Measurements from ENCODE around the gene DNAH7. TPM values are rescaled to one million over a fixed set of nuclear protein-coding genes. Genes with fewer than 3 reads are reported as not detected.

The DNAH7 gene
- total and polyA plus RNA-seq, 2 donors (not counting 1 experiment from before 2014, with no cell fraction given): 0.37 to 0.99 TPM

DNA sequence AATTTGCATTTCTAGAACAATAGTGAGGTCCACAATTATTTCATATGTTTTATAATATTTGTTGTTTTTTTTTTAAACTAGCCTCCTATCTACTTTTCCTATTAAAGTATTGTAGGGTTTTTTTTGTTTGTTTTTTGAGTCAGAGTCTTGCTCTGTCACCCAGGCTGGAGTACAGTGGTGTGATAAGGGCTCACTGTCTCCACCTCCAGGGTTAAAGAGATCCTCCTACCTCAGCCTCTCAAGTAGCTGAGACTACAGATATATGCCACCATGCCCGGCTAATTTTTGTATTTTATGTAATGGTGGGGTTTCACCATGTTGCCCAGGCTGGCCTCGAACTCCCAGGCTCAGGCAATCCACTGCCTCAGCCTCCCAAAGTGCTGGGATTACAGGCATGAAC, 289.1 kb downstream of the DNAH7 start:
- Histone ChIP-seq H2AFZ (ENCODE audit: low read length) (no peak overlapping the region), H3K27me3 (ENCODE audit: control insufficient read depth, insufficient read depth, low read length) (no peaks in the 10 kb centered on the region), H3K4me1 (ENCODE audit: control insufficient read depth, extremely low read depth, insufficient read depth, low read length) (no peaks in the 10 kb centered on the region), H3K9me3 (ENCODE audit: control insufficient read depth, insufficient read depth, low read depth, low read length) (no peaks in the 10 kb centered on the region), H4K20me1 (ENCODE audit: control insufficient read depth, extremely low read depth, insufficient read depth, low read length) (no peaks in the 10 kb centered on the region), H3K79me2 (ENCODE audit: control insufficient read depth, insufficient read depth, low read length) (no peaks in the 10 kb centered on the region), H3K4me3 (replicated peaks in 1 of 4; ENCODE audit: control extremely low read depth in 1 of 4, insufficient read depth in 1 of 4, low read depth in 3 of 4, low read length in 4 of 4) (no peak overlapping the region), H3K27ac (ENCODE audit: insufficient read depth, low read length) (no peak overlapping the region), H3K4me2 (ENCODE audit: extremely low read depth, insufficient read depth, low read length) (no peak overlapping the region), H3K36me3 (ENCODE audit: control insufficient read depth, insufficient read depth, low read length) (no peaks in the 10 kb centered on the region), H3K9ac (ENCODE audit: insufficient read depth, low read length) (no peak overlapping the region)
- DNase-seq (ENCODE audit: low read depth in 2 of 2): no peak
- no peak for TF ChIP-seq EZH2 (IDR thresholded peaks at IDR 0.05; ENCODE audit: low read length, missing control alignments)
- TF ChIP-seq, protein P1, sequence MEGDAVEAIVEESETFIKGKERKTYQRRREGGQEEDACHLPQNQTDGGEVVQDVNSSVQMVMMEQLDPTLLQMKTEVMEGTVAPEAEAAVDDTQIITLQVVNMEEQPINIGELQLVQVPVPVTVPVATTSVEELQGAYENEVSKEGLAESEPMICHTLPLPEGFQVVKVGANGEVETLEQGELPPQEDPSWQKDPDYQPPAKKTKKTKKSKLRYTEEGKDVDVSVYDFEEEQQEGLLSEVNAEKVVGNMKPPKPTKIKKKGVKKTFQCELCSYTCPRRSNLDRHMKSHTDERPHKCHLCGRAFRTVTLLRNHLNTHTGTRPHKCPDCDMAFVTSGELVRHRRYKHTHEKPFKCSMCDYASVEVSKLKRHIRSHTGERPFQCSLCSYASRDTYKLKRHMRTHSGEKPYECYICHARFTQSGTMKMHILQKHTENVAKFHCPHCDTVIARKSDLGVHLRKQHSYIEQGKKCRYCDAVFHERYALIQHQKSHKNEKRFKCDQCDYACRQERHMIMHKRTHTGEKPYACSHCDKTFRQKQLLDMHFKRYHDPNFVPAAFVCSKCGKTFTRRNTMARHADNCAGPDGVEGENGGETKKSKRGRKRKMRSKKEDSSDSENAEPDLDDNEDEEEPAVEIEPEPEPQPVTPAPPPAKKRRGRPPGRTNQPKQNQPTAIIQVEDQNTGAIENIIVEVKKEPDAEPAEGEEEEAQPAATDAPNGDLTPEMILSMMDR (conservative IDR thresholded peaks at IDR 0.05 in 1 of 2, IDR thresholded peaks at IDR 0.05 in 1 of 2; ENCODE audit: low read depth in 1 of 2, low read length in 2 of 2): no peak

DNA sequence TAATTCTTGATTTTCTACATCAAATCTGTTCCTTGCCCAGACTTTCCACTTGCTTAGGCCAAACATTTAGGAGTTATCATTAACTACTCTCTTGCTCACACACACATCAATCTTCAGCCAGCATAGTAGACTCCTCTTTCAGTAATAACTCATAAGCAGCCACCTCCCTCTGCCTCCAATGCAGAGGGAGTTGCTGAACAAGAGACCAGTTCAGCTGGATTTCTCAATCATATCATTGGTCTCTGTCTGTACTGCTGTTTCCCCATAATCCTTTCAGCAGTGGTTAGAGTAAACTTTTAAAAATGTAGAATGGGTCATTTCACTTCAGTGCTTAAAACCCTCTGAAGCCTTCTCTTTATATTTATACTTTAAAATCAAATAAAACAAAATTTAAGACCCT, 298.7 kb downstream of the DNAH7 start:
- H2AFZ ChIP-seq (ENCODE audit: low read length): no peak overlapping the region
- H3K79me2 ChIP-seq (ENCODE audit: control insufficient read depth, insufficient read depth, low read length): no peaks in the 10 kb centered on the region
- peak in 1 of 2 donors; percentile 27 for DNase-seq (ENCODE audit: low read depth in 2 of 2)
- H3K9me3 ChIP-seq (ENCODE audit: control insufficient read depth, insufficient read depth, low read depth, low read length): no peaks in the 10 kb centered on the region
- no peaks in the 10 kb centered on the region for H3K36me3 ChIP-seq (ENCODE audit: control insufficient read depth, insufficient read depth, low read length)
- H3K9ac ChIP-seq (ENCODE audit: insufficient read depth, low read length): no peak overlapping the region
- H3K4me2 ChIP-seq (ENCODE audit: extremely low read depth, insufficient read depth, low read length): no peak overlapping the region
- H3K4me3 ChIP-seq (replicated peaks in 1 of 4; ENCODE audit: control extremely low read depth in 1 of 4, insufficient read depth in 1 of 4, low read depth in 3 of 4, low read length in 4 of 4): no peak overlapping the region
- no peaks in the 10 kb centered on the region for H4K20me1 ChIP-seq (ENCODE audit: control insufficient read depth, extremely low read depth, insufficient read depth, low read length)
- no peaks in the 10 kb centered on the region for H3K27me3 ChIP-seq (ENCODE audit: control insufficient read depth, insufficient read depth, low read length)
- no peak for TF ChIP-seq EZH2 (IDR thresholded peaks at IDR 0.05; ENCODE audit: low read length, missing control alignments)
- TF ChIP-seq, protein P1 (conservative IDR thresholded peaks at IDR 0.05 in 1 of 2, IDR thresholded peaks at IDR 0.05 in 1 of 2; ENCODE audit: low read depth in 1 of 2, low read length in 2 of 2): no peak
- H3K4me1 ChIP-seq (ENCODE audit: control insufficient read depth, extremely low read depth, insufficient read depth, low read length): no peaks in the 10 kb centered on the region
- no peak overlapping the region for H3K27ac ChIP-seq (ENCODE audit: insufficient read depth, low read length)

DNA sequence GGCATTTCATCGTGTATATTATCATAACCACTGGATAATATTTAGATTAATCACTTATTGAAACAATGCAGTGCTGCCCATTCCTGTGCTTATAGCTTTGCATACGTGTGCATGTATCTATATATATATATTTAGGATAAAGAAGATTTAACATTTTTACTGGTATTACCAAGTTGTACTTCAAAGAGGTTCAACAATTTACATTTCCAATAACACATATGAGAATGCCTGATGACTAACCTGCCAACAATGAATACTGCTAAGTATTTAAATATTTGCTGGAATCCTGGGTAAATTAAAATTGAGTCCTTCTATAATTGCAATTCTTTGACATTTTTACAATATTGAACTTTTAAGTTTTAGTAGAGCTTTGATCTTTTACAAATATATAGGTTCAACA, 300.2 kb downstream of the DNAH7 start:
- no peaks in the 10 kb centered on the region for H3K79me2 ChIP-seq (ENCODE audit: control insufficient read depth, insufficient read depth, low read length)
- H3K4me3 ChIP-seq (replicated peaks in 1 of 4; ENCODE audit: control extremely low read depth in 1 of 4, insufficient read depth in 1 of 4, low read depth in 3 of 4, low read length in 4 of 4): no peak overlapping the region
- no peak overlapping the region for H3K27ac ChIP-seq (ENCODE audit: insufficient read depth, low read length)
- no peak overlapping the region for H3K4me2 ChIP-seq (ENCODE audit: extremely low read depth, insufficient read depth, low read length)
- H3K9ac ChIP-seq (ENCODE audit: insufficient read depth, low read length): no peak overlapping the region
- H4K20me1 ChIP-seq (ENCODE audit: control insufficient read depth, extremely low read depth, insufficient read depth, low read length): no peaks in the 10 kb centered on the region
- H3K4me1 ChIP-seq (ENCODE audit: control insufficient read depth, extremely low read depth, insufficient read depth, low read length): no peaks in the 10 kb centered on the region
- no peaks in the 10 kb centered on the region for H3K36me3 ChIP-seq (ENCODE audit: control insufficient read depth, insufficient read depth, low read length)
- TF ChIP-seq, protein P1 (conservative IDR thresholded peaks at IDR 0.05 in 1 of 2, IDR thresholded peaks at IDR 0.05 in 1 of 2; ENCODE audit: low read depth in 1 of 2, low read length in 2 of 2): no peak
- TF ChIP-seq EZH2 (IDR thresholded peaks at IDR 0.05; ENCODE audit: low read length, missing control alignments): no peak
- H3K27me3 ChIP-seq (ENCODE audit: control insufficient read depth, insufficient read depth, low read length): no peaks in the 10 kb centered on the region
- H2AFZ ChIP-seq (ENCODE audit: low read length): no peak overlapping the region
- DNase-seq (ENCODE audit: low read depth in 2 of 2): peak; percentile 23 to 26
- H3K9me3 ChIP-seq (ENCODE audit: control insufficient read depth, insufficient read depth, low read depth, low read length): no peaks in the 10 kb centered on the region

Measured in fibroblast of lung (primary cell).